ENCODE data around the gene HEMK1. TPM values are rescaled to one million over a fixed set of nuclear protein-coding genes. Genes with fewer than 3 reads are reported as not detected.

Gene HEMK1
- total RNA-seq, 3 donors from 2014 or later = 6.1 to 10.7 (median 9.2) TPM

GRCh38 chr3:50563867-50564266 is 5.5 kb upstream of the HEMK1 start:
- no peaks in the 10 kb centered on the region for H3K36me3 ChIP-seq
- H3K27me3 ChIP-seq = no peaks in the 10 kb centered on the region
- TF ChIP-seq POLR2AphosphoS5 (IDR thresholded peaks at IDR 0.05) (no peak), CTCF (IDR thresholded peaks at IDR 0.05) (no peak), POLR2A (IDR thresholded peaks at IDR 0.05) (no peak)
- no peaks in the 10 kb centered on the region for H3K4me1 ChIP-seq
- H3K4me3 ChIP-seq = no peak overlapping the region
- H3K9me3 ChIP-seq = no peaks in the 10 kb centered on the region
- intact Hi-C loops (cut with DNase I; ENCODE audit: low total_unique reads) = no loop called here
- no peak for DNase-seq (ENCODE audit: low spot score in 2 of 2)
- no peak overlapping the region for H3K27ac ChIP-seq

- no peak overlapping the region for H3K4me3 ChIP-seq
- TF ChIP-seq CTCF (IDR thresholded peaks at IDR 0.05) (no peak), POLR2AphosphoS5 (IDR thresholded peaks at IDR 0.05) (no peak), POLR2A (IDR thresholded peaks at IDR 0.05) (no peak)
Observed at GRCh38 chr3:50564321-50564720, 5.0 kb upstream of the HEMK1 start.

GRCh38 chr3:50567011-50567385 is 2.3 kb upstream of the HEMK1 start:
- no peak for DNase-seq (ENCODE audit: low spot score in 2 of 2)
- no peak for TF ChIP-seq POLR2AphosphoS5 (IDR thresholded peaks at IDR 0.05)
- TF ChIP-seq CTCF (IDR thresholded peaks at IDR 0.05) = no peak
- no peak for TF ChIP-seq POLR2A (IDR thresholded peaks at IDR 0.05)
- intact Hi-C loops (cut with DNase I; ENCODE audit: low total_unique reads) = no loop called here

More at GRCh38 chr3:50564321-50564720, 5.0 kb upstream of the HEMK1 start:
- DNase-seq (ENCODE audit: low spot score in 2 of 2) = no peak
- intact Hi-C loops (cut with DNase I; ENCODE audit: low total_unique reads) = no loop called here
- Histone ChIP-seq H3K4me1 (no peaks in the 10 kb centered on the region), H3K27ac (no peak overlapping the region), H3K9me3 (no peaks in the 10 kb centered on the region), H3K27me3 (no peaks in the 10 kb centered on the region), H3K36me3 (no peaks in the 10 kb centered on the region)

GRCh38 chr3:50567386-50568167 is 1.7 kb upstream of the HEMK1 start, which contains the start of gene C3orf18:
Gene C3orf18 (minus strand): TSS chr3:50567747. CDS start chr3:50565699, 2,048 bp downstream.
- H3K36me3 ChIP-seq = no peaks in the 10 kb centered on the region
- H3K4me1 ChIP-seq = no peaks in the 10 kb centered on the region
- peak; percentile 78 to 79 for DNase-seq (ENCODE audit: low spot score in 2 of 2)
- no peaks in the 10 kb centered on the region for H3K27me3 ChIP-seq
- H3K9me3 ChIP-seq = no peaks in the 10 kb centered on the region
- peak within 1 kb of the TSS; percentile 60 to 84 (median 75) for H3K4me3 ChIP-seq
- peak within 1 kb of the TSS; percentile 88 for H3K27ac ChIP-seq
- intact Hi-C loops (cut with DNase I; ENCODE audit: low total_unique reads) = no loop called here
- TF ChIP-seq CTCF (IDR thresholded peaks at IDR 0.05) = no peak

More at GRCh38 chr3:50567011-50567385, 2.3 kb upstream of the HEMK1 start:
- Histone ChIP-seq H3K4me1 (no peaks in the 10 kb centered on the region), H3K27me3 (no peaks in the 10 kb centered on the region), H3K9me3 (no peaks in the 10 kb centered on the region), H3K27ac (peak overlapping the region; percentile 58 to 88), H3K36me3 (no peaks in the 10 kb centered on the region), H3K4me3 (peak overlapping the region; percentile 60 to 84 (median 75))

GRCh38 chr3:50570508-50571279 is 1.4 kb downstream of the HEMK1 start:
- H3K4me3 ChIP-seq = no peak overlapping the region
- TF ChIP-seq CTCF (IDR thresholded peaks at IDR 0.05) (no peak), POLR2AphosphoS5 (IDR thresholded peaks at IDR 0.05) (no peak), POLR2A (IDR thresholded peaks at IDR 0.05) (no peak)
- no peaks in the 10 kb centered on the region for H3K27me3 ChIP-seq
- H3K9me3 ChIP-seq = no peaks in the 10 kb centered on the region
- H3K27ac ChIP-seq = peak overlapping the region in 1 of 2 donors; percentile 52
- intact Hi-C loops (cut with DNase I; ENCODE audit: low total_unique reads) = loop anchor here (10.0 kb wide), 1 partner anchor 824 kb away; the partner anchor contains the start of gene RBM15B
- no peaks in the 10 kb centered on the region for H3K4me1 ChIP-seq
- no peaks in the 10 kb centered on the region for H3K36me3 ChIP-seq
- no peak for DNase-seq (ENCODE audit: low spot score in 2 of 2)

Data from breast epithelium (tissue), 4 donors.